Fibroblast of mammary gland (primary cell): ENCODE results near the gene THBS2.
A peak's percentile ranks its signal among the peaks of the same experiment; 100 is the strongest.

Experiments used
- DNase-seq: peaks from one replicate; pipeline ENCODE4 v3.0.0-alpha.2; 2010; ENCODE audit warnings: low read depth
- H3K4me3 ChIP-seq: 2 replicates; pipeline ENCODE4 v1.5.1; 2011; ENCODE audit warnings: low read depth, mild to moderate bottlenecking, low read length, moderate library complexity; ENCODE audit not compliant: control insufficient read depth
- CTCF ChIP-seq: conservative IDR thresholded peaks from 2 replicates; pipeline ENCODE4 v1.5.1; 2011; ENCODE audit warnings: low read depth, low read length, inconsistent platforms; ENCODE audit not compliant: control insufficient read depth, insufficient read depth

The THBS2 gene

GRCh38 chr6:169190144-169190584 is 63.5 kb downstream of the THBS2 start:
- DNase-seq = peak; percentile 90
- H3K4me3 ChIP-seq = no peak overlapping the region
- no peak for TF ChIP-seq CTCF

- TF ChIP-seq CTCF = no peak
- DNase-seq = no peak
- H3K4me3 ChIP-seq = no peak overlapping the region
These were observed 64.0 kb downstream of the THBS2 start for GRCh38 chr6:169189686-169190085.

- H3K4me3 ChIP-seq = no peak overlapping the region
- DNase-seq = no peak
- no peak for TF ChIP-seq CTCF
These were observed 64.5 kb downstream of the THBS2 start for GRCh38 chr6:169189182-169189581.

GRCh38 chr6:169188475-169188874 is 65.2 kb downstream of the THBS2 start:
- H3K4me3 ChIP-seq = no peak overlapping the region
- no peak for TF ChIP-seq CTCF
- peak; percentile 99 for DNase-seq

- TF ChIP-seq CTCF = no peak
- DNase-seq = no peak
- no peak overlapping the region for H3K4me3 ChIP-seq
These were observed 65.6 kb downstream of the THBS2 start for GRCh38 chr6:169188051-169188470.

- no peak overlapping the region for H3K4me3 ChIP-seq
- no peak for TF ChIP-seq CTCF
- no peak for DNase-seq
These were observed 67.0 kb downstream of the THBS2 start for GRCh38 chr6:169186496-169187169.
